Suprapubic skin (tissue), 3 donors: ENCODE measurements around the gene CPT2.

Source experiments
- CTCF ChIP-seq, 2 donors: fragments of 200-600 bp in 1 of 2; fragments of 450-650 bp in 1 of 2; sonication (generic) in 1 of 2; IDR thresholded peaks; one replicate each; pipeline ENCODE4 v1.5.1; 2016 to 2019; ENCODE audit warnings: antibody characterized with exemption in 2 of 2, mild to moderate bottlenecking in 1 of 2, moderate library complexity in 1 of 2
- EP300 ChIP-seq: sonication (generic); formaldehyde crosslinking; IDR thresholded peaks from one replicate; pipeline ENCODE4 v1.6.1; 2017; ENCODE audit warnings: antibody characterized with exemption

DNA sequence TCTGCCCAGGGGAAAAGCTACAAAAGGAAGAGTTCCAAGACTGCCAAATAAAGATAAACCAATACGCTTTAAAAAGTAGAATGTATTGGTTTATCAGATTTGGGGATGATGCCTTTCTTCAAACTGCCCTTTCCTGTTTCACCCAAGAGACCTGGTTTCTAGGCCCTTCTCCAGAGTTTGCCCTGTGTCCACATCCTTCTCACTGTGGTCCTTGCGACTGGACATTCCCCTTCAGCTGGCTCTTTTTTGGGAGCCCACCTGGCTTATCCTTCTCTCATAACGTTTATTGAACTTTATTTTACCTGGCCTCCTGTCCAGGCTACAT lies 24.3 kb downstream of the CPT2 start:
- TF ChIP-seq EP300, result no peak
- no peak for TF ChIP-seq CTCF (IDR thresholded peaks at IDR 0.05)
